HG02852 (cell line): ENCODE measurements around the gene CNTN5.
"Not testable (repeated sequence)": the region's sequence is repeated elsewhere in the genome, so short reads cannot be mapped to it uniquely, and the experiment has no call there.

ENCODE experiments used
- ATAC-seq: cut with Tn5 transposase; IDR thresholded peaks from one replicate; pipeline ENCODE4 v1.9.1; 2021; ENCODE audit warnings: mild to moderate bottlenecking, moderate library complexity; ENCODE audit not compliant: unreplicated experiment

CNTN5 gene

GRCh38 chr11:100176456-100176855 is 1155.7 kb downstream of the CNTN5 start:
- ATAC-seq = no peak

GRCh38 chr11:100177651-100178050 is 1156.9 kb downstream of the CNTN5 start:
- ATAC-seq = no peak

GRCh38 chr11:100182350-100182749 is 1161.6 kb downstream of the CNTN5 start:
- no peak for ATAC-seq

- no peak for ATAC-seq
Observed at GRCh38 chr11:100182927-100183326, 1162.2 kb downstream of the CNTN5 start.

GRCh38 chr11:100185588-100185987 is 1164.8 kb downstream of the CNTN5 start:
- ATAC-seq = no peak

- no peak for ATAC-seq
Observed at GRCh38 chr11:100188137-100188783, 1167.5 kb downstream of the CNTN5 start.

GRCh38 chr11:100190395-100190794 is 1169.6 kb downstream of the CNTN5 start:
- ATAC-seq = no peak

GRCh38 chr11:100192181-100192580 is 1171.4 kb downstream of the CNTN5 start:
- ATAC-seq = no peak

DNA sequence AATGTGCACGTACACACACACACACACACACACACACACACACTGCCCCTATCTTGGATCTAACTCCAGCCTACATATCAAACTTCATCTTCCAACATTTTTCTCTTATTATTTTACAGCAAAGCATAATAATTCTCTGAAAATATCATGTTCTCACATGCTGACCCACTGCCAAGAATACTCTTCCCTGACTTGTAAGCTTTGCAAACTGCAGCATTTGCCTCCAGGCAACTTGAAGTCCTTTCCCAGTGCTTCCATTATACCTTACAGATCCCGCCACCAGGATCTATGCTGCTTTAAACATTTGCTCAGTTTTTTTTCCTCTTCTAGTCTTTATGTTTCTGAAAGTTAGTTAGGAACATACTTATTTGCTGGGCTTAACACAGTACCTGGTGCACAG is 1183.0 kb downstream of the CNTN5 start:
- no peak for ATAC-seq

GRCh38 chr11:100205926-100206325 is 1185.2 kb downstream of the CNTN5 start:
- no peak for ATAC-seq

DNA sequence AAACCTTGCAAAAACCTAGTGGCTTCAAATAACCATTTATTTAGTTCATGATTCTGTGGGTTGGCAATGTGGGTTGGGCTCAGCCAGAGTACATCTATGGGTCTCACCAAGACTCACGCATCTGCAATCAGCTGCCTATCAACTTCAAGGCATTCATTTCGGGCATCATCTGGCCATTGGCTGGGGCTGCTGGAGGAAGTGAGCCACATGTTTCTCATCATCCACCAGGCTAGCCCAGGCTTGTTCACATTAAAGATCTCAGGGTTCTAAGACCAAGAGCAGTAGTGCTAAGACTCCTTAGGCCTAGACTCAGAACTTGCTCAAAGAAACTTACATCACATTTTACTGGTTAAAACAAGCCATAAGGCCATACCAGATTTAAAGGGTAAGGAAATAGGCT is 1187.5 kb downstream of the CNTN5 start:
- no peak for ATAC-seq

- ATAC-seq = no peak
Observed at GRCh38 chr11:100214791-100215190, 1194.0 kb downstream of the CNTN5 start.

GRCh38 chr11:100220801-100221200 is 1200.1 kb downstream of the CNTN5 start:
- no peak for ATAC-seq

GRCh38 chr11:100221791-100222190 is 1201.0 kb downstream of the CNTN5 start:
- no peak for ATAC-seq

DNA sequence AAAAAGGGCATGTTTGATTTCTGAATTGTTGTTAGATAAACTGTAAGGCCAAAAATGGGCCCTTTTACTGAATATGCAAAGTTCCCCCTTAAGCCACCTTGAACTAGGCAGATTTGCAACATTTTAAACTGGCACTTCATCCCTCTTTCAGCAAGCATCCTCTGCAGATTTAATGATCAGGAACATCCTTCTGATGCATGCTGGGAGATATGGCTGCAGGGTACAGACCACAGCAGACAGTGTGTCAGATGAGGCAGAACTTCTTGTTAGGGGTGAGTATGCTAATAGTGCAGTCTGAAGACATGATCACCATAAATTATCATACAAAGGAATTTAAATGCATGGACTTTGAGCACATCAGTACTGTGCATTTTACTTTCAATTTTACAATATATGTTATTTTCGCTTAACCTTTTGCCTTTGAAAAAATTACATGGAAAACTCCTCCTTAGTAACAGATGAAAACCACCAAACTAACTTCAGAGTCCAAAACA is 1203.8 kb downstream of the CNTN5 start:
- no peak for ATAC-seq

DNA sequence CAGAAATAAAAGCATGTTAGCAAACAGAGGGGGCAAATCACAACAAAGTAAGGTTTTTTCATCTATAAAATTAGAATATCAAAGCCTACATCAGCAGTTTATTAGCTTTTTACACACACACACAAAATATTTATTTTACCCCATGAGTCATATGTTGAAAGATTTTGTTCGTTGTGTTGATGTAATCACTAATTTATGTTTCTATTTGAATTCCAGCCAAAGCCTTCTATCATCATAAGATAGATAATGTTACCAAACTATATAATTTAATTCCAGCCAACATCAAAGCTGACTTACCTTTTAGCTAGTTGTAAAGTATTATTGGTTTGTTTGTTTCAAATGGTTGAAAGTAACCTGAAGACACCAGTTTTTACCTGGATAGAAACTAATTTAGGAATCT is 1208.3 kb downstream of the CNTN5 start:
- no peak for ATAC-seq

DNA sequence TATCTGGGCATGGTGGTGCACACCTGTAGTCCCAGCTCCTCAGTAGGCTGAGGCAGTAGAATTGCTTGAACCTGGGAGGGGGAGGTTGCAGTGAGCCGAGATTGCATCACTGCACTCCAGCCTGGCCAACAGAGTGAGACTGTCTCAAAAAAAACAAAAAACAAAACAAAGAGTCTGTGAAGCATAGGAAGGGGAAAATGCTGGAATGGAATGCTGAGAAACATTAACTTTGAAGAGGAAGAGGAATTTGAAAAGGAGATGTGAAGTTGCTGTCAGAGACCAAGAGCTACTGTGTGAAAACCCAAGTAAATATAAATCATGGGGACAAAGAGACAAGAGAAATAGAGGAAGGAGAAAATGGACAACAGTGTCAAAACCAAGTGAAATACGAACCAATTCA is 1211.3 kb downstream of the CNTN5 start:
- no peak for ATAC-seq

- ATAC-seq = no peak
Observed at GRCh38 chr11:100235085-100235484, 1214.3 kb downstream of the CNTN5 start.

GRCh38 chr11:100240025-100240539 is 1219.3 kb downstream of the CNTN5 start:
- ATAC-seq = no peak

DNA sequence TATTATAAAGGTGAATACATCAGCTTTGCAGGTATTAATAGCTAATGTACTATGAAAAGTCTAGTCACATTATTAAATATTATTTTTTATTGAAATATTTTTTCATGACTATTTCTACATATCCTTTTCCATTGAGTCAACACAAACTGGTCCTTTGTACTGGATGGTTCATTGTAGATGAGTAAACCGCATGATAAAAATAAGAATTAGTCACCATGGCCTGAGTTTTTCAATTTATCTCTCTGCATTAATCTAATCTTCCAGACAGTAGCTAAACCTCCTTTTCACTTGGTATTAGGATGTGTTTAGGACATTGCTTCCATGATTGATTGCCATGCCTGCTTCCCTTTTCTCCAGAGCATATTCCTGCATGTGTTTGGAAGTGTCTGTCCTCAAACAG is 1227.0 kb downstream of the CNTN5 start:
- ATAC-seq = no peak

DNA sequence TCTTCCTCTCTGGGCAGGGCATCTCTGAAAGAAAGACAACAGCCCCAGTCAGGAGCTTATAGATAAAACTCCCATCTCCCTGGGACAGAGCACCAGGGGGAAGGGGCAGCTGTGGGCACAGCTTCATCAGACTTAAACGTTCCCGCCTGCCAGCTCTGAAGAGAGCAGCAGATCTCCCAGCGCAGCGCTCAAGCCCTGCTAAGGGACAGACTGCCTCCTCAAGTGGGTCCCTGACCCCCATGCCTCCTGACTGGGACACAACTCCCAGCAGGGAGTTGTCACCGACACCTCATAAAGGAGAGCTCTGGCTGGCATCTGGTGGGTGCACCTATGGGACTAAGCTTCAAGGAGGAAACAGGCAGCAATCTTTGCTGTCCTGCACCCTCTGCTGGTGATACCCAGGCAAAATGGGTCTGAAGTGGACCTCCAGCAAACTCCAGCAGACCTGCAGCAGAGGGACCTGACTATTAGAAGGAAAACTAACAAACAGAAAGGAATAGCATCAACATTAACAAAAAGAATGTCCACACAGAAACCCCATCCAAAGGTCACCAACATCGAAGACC is 1236.6 kb downstream of the CNTN5 start:
- ATAC-seq = not testable (repeated sequence)

DNA sequence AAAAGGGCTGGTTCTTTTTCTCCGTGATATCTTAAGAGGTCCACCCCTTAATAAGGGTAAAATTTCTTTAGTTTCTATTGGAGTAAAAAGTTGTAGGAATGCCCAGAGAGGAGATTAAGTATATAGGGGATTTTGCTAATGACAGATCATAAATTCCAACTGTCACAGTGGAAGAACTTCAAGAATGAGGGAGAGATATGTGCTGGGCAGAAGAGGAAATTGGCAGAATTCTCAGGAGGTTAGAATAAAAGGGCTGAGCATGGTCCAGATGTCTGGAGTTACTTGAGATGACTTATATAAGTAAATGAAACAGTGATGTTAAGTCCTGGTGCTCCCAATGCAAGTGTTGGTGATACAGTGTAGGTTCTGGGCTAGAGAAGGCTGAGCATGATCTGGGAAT is 1248.8 kb downstream of the CNTN5 start:
- no peak for ATAC-seq
